ENCODE measurements around the gene BCL11B. TPM values are rescaled to one million over a fixed set of nuclear protein-coding genes. Genes with fewer than 3 reads are reported as not detected.

The BCL11B gene
- total and polyA plus RNA-seq, 9 of the 15 experiments (the other 6 are each of a cell fraction or from before 2014, with no cell fraction given) = 0.09 TPM; not detected in 8

DNA sequence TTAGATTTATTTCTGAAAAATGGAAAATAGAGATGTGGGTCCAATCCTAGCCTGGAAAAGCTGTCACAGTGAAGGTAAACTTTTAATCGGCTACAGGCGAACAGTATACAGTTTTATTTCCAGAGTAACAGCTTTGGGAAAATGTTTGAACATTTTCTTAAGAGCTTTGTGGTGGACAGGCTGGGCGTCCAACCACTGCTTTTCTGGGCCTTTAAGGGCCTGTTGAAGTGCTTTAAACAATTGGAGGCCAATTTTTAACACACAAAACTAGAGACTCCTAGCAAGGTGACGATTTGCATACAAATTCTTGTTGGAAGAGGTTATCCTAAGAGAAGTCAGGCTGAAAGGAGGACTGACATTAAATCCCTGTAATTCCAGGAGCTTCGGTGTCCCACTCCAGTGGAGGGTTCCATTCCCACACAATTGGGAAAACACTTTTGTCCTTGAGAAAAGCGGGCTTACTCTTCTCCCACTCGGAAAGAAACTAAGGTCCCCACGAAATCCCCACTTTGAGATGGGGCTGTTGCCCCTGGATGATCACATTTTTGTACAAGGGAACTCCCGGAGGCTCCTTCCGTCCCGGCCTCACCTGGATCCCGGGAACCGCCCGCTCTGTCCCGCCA lies 26.9 kb downstream of the BCL11B start:
- no peaks in the 10 kb centered on the region for H3K9me3 ChIP-seq (replicated peaks; ENCODE audit: control insufficient read depth, insufficient read depth, low read depth, low read length)
- H3K9me1 ChIP-seq (ENCODE audit: control insufficient read depth, insufficient read depth, low read length) = no peaks in the 10 kb centered on the region
- no peaks in the 10 kb centered on the region for H3K79me2 ChIP-seq (ENCODE audit: control insufficient read depth, insufficient read depth, low read length)
- H4K20me1 ChIP-seq (replicated peaks; ENCODE audit: control insufficient read depth, insufficient read depth, low read length) = no peaks in the 10 kb centered on the region
- H2AFZ ChIP-seq (ENCODE audit: low read depth, low read length) = no peak overlapping the region
- H3K36me3 ChIP-seq (ENCODE audit: control insufficient read depth, insufficient read depth, low read length) = no peaks in the 10 kb centered on the region
- no peak overlapping the region for H3K4me2 ChIP-seq (ENCODE audit: insufficient read depth, low read length)
- ATAC-seq (no peak), DNase-seq (ENCODE audit: extremely low read depth in 1 of 4, low spot score in 3 of 4) (no peak), FAIRE-seq (no peak)
- H3K4me3 ChIP-seq = no peak overlapping the region
- CTCF ChIA-PET (ENCODE audit: low intra/inter-chr PET ratio) = no interaction called here
- H3K9ac ChIP-seq (ENCODE audit: insufficient read depth in 1 of 2, low read depth in 2 of 2, low read length in 2 of 2) = no peak overlapping the region
- in situ Hi-C loops (cut with MboI) = no loop called here
- H3K4me1 ChIP-seq (replicated peaks in 1 of 2; ENCODE audit: control insufficient read depth in 2 of 2, insufficient read depth in 2 of 2, low read length in 2 of 2) = no peaks in the 10 kb centered on the region; a peak in 1 of 5 replicates
- BruUV-seq (replicated peaks) = no TSS peak
- POLR2A ChIA-PET = no interaction called here
- H3K27me3 ChIP-seq (ENCODE audit: control insufficient read depth in 2 of 2, insufficient read depth in 2 of 2, low read length in 2 of 2) = peaks cover 9 to 26% of the 10 kb centered on the region in 2 experiments; a peak in 3 of 5 replicates
- 3% methylated on average over 14 of the region's 15 CpGs for WGBS (ENCODE audit: insufficient coverage, low coverage, missing lambda C conversion rate)
- intact Hi-C loops (cut with micrococcal nuclease) = no loop called here
- no peak overlapping the region for H3K27ac ChIP-seq (ENCODE audit: extremely low read depth, low read depth, low read length)
- TF ChIP-seq, protein P1, sequence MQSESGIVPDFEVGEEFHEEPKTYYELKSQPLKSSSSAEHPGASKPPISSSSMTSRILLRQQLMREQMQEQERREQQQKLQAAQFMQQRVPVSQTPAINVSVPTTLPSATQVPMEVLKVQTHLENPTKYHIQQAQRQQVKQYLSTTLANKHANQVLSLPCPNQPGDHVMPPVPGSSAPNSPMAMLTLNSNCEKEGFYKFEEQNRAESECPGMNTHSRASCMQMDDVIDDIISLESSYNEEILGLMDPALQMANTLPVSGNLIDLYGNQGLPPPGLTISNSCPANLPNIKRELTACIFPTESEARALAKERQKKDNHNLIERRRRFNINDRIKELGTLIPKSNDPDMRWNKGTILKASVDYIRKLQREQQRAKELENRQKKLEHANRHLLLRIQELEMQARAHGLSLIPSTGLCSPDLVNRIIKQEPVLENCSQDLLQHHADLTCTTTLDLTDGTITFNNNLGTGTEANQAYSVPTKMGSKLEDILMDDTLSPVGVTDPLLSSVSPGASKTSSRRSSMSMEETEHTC (IDR thresholded peaks at IDR 0.05) = no peak
- TF ChIP-seq, protein P2, sequence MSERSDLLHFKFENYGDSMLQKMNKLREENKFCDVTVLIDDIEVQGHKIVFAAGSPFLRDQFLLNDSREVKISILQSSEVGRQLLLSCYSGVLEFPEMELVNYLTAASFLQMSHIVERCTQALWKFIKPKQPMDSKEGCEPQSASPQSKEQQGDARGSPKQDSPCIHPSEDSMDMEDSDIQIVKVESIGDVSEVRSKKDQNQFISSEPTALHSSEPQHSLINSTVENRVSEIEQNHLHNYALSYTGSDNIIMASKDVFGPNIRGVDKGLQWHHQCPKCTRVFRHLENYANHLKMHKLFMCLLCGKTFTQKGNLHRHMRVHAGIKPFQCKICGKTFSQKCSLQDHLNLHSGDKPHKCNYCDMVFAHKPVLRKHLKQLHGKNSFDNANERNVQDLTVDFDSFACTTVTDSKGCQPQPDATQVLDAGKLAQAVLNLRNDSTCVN (CRISPR knock-in tag; IDR thresholded peaks at IDR 0.05) = no peak
- TF ChIP-seq E2F8 (IDR thresholded peaks at IDR 0.05; ENCODE audit: low read depth, partially characterized antibody) (no peak), ERF (CRISPR knock-in tag; IDR thresholded peaks at IDR 0.05) (no peak), WHSC1 (IDR thresholded peaks at IDR 0.05; ENCODE audit: low read length) (no peak), ELF2 (CRISPR knock-in tag; IDR thresholded peaks at IDR 0.05) (no peak), BRD4 (IDR thresholded peaks at IDR 0.05) (no peak), ZNF583 (CRISPR knock-in tag; IDR thresholded peaks at IDR 0.05) (no peak), HBP1 (CRISPR knock-in tag; IDR thresholded peaks at IDR 0.05) (no peak), PYGO2 (tag; IDR thresholded peaks at IDR 0.05) (no peak)
